Gastroesophageal sphincter (tissue), 3 donors: ENCODE measurements around the gene UBL5.
A peak's percentile ranks its signal among the peaks of the same experiment; 100 is the strongest.

ENCODE experiments used
- POLR2A ChIP-seq, 2 donors: fragments of 450-650 bp; IDR thresholded peaks; one replicate each; pipeline ENCODE4 v1.6.1; 2017; ENCODE audit warnings: antibody characterized with exemption in 2 of 2, mild to moderate bottlenecking in 2 of 2, moderate library complexity in 1 of 2
- POLR2AphosphoS5 ChIP-seq: sonication (generic); formaldehyde crosslinking; IDR thresholded peaks from one replicate; pipeline ENCODE4 v1.6.1; 2017; ENCODE audit warnings: antibody characterized with exemption
- TF ChIP-seq, protein P1 (sequence below), 4 experiments: fragments of 200-600 bp in 2 of 4; fragments of 450-650 bp in 2 of 4; sonication (generic) in 1 of 4; IDR thresholded peaks; one replicate each; pipeline ENCODE4 v1.5.1; 2017 to 2019; ENCODE audit warnings: antibody characterized with exemption in 4 of 4, mild to moderate bottlenecking in 2 of 4, moderate library complexity in 2 of 4

DNA sequence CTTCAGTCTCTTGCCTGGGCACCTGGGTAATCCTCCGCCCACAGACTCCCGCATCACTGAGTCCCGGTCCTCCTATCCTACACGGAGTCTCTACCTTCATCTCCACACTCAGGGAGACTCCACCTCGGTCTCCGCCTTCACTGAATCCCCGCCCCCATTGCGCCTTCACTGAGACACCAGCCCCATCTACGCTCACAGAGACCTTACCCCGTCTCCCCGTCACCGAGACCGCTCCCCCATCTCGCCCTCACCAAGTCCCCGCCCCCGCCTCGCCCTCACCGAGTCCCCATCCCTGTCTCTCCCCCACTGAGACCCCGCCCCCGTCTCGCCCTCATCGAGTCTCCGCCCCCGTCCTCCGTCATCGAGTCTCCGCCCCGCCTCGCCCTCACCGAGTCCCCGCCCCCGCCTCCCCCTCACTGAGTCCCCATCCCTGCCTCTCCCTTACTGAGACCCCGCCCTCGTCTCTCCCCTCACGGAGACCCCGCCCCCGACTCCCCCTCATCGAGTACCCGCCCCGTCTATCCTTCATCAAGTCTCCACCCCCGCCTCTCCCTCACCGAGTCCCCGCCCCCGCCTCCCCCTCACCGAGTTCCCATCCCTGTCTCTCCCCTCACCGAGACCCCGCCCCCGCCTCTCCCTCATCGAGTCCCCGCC, 36.0 kb upstream of the UBL5 start:
- TF ChIP-seq, protein P1, sequence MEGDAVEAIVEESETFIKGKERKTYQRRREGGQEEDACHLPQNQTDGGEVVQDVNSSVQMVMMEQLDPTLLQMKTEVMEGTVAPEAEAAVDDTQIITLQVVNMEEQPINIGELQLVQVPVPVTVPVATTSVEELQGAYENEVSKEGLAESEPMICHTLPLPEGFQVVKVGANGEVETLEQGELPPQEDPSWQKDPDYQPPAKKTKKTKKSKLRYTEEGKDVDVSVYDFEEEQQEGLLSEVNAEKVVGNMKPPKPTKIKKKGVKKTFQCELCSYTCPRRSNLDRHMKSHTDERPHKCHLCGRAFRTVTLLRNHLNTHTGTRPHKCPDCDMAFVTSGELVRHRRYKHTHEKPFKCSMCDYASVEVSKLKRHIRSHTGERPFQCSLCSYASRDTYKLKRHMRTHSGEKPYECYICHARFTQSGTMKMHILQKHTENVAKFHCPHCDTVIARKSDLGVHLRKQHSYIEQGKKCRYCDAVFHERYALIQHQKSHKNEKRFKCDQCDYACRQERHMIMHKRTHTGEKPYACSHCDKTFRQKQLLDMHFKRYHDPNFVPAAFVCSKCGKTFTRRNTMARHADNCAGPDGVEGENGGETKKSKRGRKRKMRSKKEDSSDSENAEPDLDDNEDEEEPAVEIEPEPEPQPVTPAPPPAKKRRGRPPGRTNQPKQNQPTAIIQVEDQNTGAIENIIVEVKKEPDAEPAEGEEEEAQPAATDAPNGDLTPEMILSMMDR (IDR thresholded peaks at IDR 0.05): no peak
- no peak for TF ChIP-seq POLR2AphosphoS5
- TF ChIP-seq POLR2A (IDR thresholded peaks at IDR 0.05): peak in 1 of 2 donors; percentile 17
